CD4-positive, alpha-beta memory T cell (primary cell): Measurements from ENCODE around the gene PLA2G5. TPM values are rescaled to one million over a fixed set of nuclear protein-coding genes. Genes with fewer than 3 reads are reported as not detected.
"Not testable (repeated sequence)": the region's sequence is repeated elsewhere in the genome, so short reads cannot be mapped to it uniquely, and the experiment has no call there.

Source experiments
- CTCF ChIA-PET: fragments of 350-600 bp; sonication (Branson Sonifier 250); formaldehyde crosslinking; loops from one replicate; lab custom pipeline; 2021; ENCODE audit warnings: inconsistent platforms; ENCODE audit not compliant: partially characterized antibody; lab: Charles Lee
- POLR2A ChIA-PET: fragments of 350-600 bp; sonication (Branson Sonifier 250); formaldehyde crosslinking; loops from one replicate; lab custom pipeline; 2021; ENCODE audit not compliant: partially characterized antibody; lab: Charles Lee
- DNase-seq, 5 donors: peaks; one replicate each; pipeline versions ENCODE4 v3.0.0 to v3.0.0-alpha.2; 2020 to 2022; ENCODE audit warnings: mixed read lengths in 1 of 5
- H3K27ac ChIP-seq: one replicate; pipeline ENCODE4 v1.7.0; 2013; ENCODE audit warnings: low read depth, low read length
- H3K27me3 ChIP-seq: 2 replicates; pipeline ENCODE4 v1.7.0; 2013; ENCODE audit warnings: mild to moderate bottlenecking, low read length, moderate library complexity; ENCODE audit not compliant: insufficient read depth
- H3K36me3 ChIP-seq: 2 replicates; pipeline ENCODE4 v1.7.0; 2013; ENCODE audit warnings: mild to moderate bottlenecking, low read length, moderate library complexity; ENCODE audit not compliant: insufficient read depth
- H3K4me1 ChIP-seq: 2 replicates; pipeline ENCODE4 v1.7.0; 2013; ENCODE audit warnings: mild to moderate bottlenecking, low read length, moderate library complexity; ENCODE audit not compliant: insufficient read depth
- H3K4me3 ChIP-seq, 2 donors: one replicate each; pipeline ENCODE4 v1.7.0; 2013; ENCODE audit warnings: low read length in 2 of 2, mild to moderate bottlenecking in 1 of 2
- H3K9me3 ChIP-seq, 2 donors: one replicate each; pipeline ENCODE4 v1.7.0; 2013; ENCODE audit warnings: low read length in 2 of 2, control low read depth in 1 of 2; ENCODE audit not compliant: control insufficient read depth in 1 of 2
- H3K27ac Mint-ChIP-seq, 7 donors: one replicate each; pipeline ENCODE4 v1.8.0; 2020 to 2021; ENCODE audit warnings: mixed read lengths in 7 of 7, mild to moderate bottlenecking in 6 of 7, inconsistent platforms in 3 of 7, moderate library complexity in 3 of 7
- H3K27me3 Mint-ChIP-seq, 2 donors: one replicate each; pipeline ENCODE4 v1.8.0; 2020 to 2021; ENCODE audit warnings: mixed read lengths in 2 of 2
- H3K36me3 Mint-ChIP-seq, 2 donors: one replicate each; pipeline ENCODE4 v1.8.0; 2020 to 2021; ENCODE audit warnings: mixed read lengths in 2 of 2, inconsistent platforms in 1 of 2, mild to moderate bottlenecking in 1 of 2
- H3K4me1 Mint-ChIP-seq, 4 donors: one replicate each; pipeline ENCODE4 v1.8.0; 2020 to 2021; ENCODE audit warnings: mixed read lengths in 4 of 4, mild to moderate bottlenecking in 1 of 4
- H3K4me3 Mint-ChIP-seq, 8 donors: one replicate each; pipeline ENCODE4 v1.8.0; 2020 to 2021; ENCODE audit warnings: mixed read lengths in 8 of 8, mild to moderate bottlenecking in 7 of 8, moderate library complexity in 6 of 8, inconsistent platforms in 3 of 8
- H3K9me3 Mint-ChIP-seq, 8 donors: one replicate each; pipeline ENCODE4 v1.8.0; 2020 to 2021; ENCODE audit warnings: mixed read lengths in 8 of 8, mild to moderate bottlenecking in 5 of 8, inconsistent platforms in 3 of 8, moderate library complexity in 1 of 8
- intact Hi-C: fragments of 100-400 bp; cut with micrococcal nuclease; formaldehyde crosslinking; loops from one replicate; pipeline ENCODE4 v1.15.1; 2023
- polyA plus RNA-seq, 2 donors: library from polyadenylated mRNA; unstranded; fragments of 300-500 nt; fragmentation: Illumina TruSeq; gene quantifications; one replicate each; pipeline ENCODE4 v1.2.3, GENCODE V29; 2021
- total RNA-seq, 2 experiments: library from RNA; stranded (reverse); gene quantifications; one replicate each; pipeline ENCODE4 v1.2.3, GENCODE V29; 2021

The PLA2G5 gene
- total and polyA plus RNA-seq, 4 experiments from 2014 or later, result not detected

GRCh38 chr1:20051218-20051829 lies 18.7 kb upstream of the PLA2G5 start:
- Histone ChIP-seq H3K36me3 (no peaks in the 10 kb centered on the region), H3K4me3 (no peak overlapping the region), H3K9me3 (no peaks in the 10 kb centered on the region), H3K27me3 (no peaks in the 10 kb centered on the region), H3K27ac (no peak overlapping the region), H3K4me1 (no peaks in the 10 kb centered on the region)
- no peak overlapping the region for H3K4me3 Mint-ChIP-seq
- intact Hi-C loops, result no loop called here
- no peak for DNase-seq
- peaks cover 0 to 34% (median 25%) of the 10 kb centered on the region in 8 donors for H3K9me3 Mint-ChIP-seq
- H3K27ac Mint-ChIP-seq, result no peak overlapping the region
- H3K27me3 Mint-ChIP-seq, result peaks cover under 1 to 3% of the 10 kb centered on the region in 2 donors
- CTCF ChIA-PET, result no interaction called here
- H3K36me3 Mint-ChIP-seq, result peaks cover 2 to 3% of the 10 kb centered on the region in 2 donors
- POLR2A ChIA-PET, result no interaction called here
- H3K4me1 Mint-ChIP-seq, result no peaks in the 10 kb centered on the region

- H3K4me1 Mint-ChIP-seq, result no peaks in the 10 kb centered on the region
- no peak for DNase-seq
- POLR2A ChIA-PET, result no interaction called here
- peaks cover 2 to 3% of the 10 kb centered on the region in 2 donors for H3K36me3 Mint-ChIP-seq
- H3K9me3 Mint-ChIP-seq, result peaks cover 0 to 34% (median 25%) of the 10 kb centered on the region in 8 donors
- H3K27ac Mint-ChIP-seq, result no peak overlapping the region
- Histone ChIP-seq H3K4me1 (no peaks in the 10 kb centered on the region), H3K36me3 (no peaks in the 10 kb centered on the region), H3K27me3 (no peaks in the 10 kb centered on the region), H3K4me3 (no peak overlapping the region), H3K9me3 (no peaks in the 10 kb centered on the region), H3K27ac (no peak overlapping the region)
- intact Hi-C loops, result no loop called here
- no peak overlapping the region for H3K4me3 Mint-ChIP-seq
- CTCF ChIA-PET, result no interaction called here
- peaks cover 2 to 3% of the 10 kb centered on the region in 2 donors for H3K27me3 Mint-ChIP-seq
Measured at GRCh38 chr1:20052386-20052785, 17.6 kb upstream of the PLA2G5 start.

- H3K36me3 Mint-ChIP-seq, result no peaks in the 10 kb centered on the region
- H3K27ac Mint-ChIP-seq, result peak overlapping the region in 1 of 7 donors; percentile 69
- H3K27me3 Mint-ChIP-seq, result peaks cover 2% of the 10 kb centered on the region in 2 donors
- H3K4me1 Mint-ChIP-seq, result peaks cover 25 to 42% (median 32%) of the 10 kb centered on the region in 4 donors
- Histone ChIP-seq H3K27me3 (no peaks in the 10 kb centered on the region), H3K36me3 (no peaks in the 10 kb centered on the region), H3K4me3 (no peak overlapping the region), H3K27ac (no peak overlapping the region), H3K9me3 (no peaks in the 10 kb centered on the region), H3K4me1 (peaks cover 30% of the 10 kb centered on the region)
- DNase-seq, result no peak
- peaks cover 0 to 7% (median under 1%) of the 10 kb centered on the region in 8 donors for H3K9me3 Mint-ChIP-seq
- POLR2A ChIA-PET, result no interaction called here
- intact Hi-C loops, result no loop called here
- H3K4me3 Mint-ChIP-seq, result peak overlapping the region in 1 of 8 donors; percentile 67
- CTCF ChIA-PET, result interaction anchor here (0.7 to 1.6 kb wide), 4 partner anchors 8 to 155 kb away, joined by 3 to 6 read pairs (median 4); no protein-coding TSS in a partner anchor
Measured at GRCh38 chr1:20057886-20058420, 12.0 kb upstream of the PLA2G5 start.

- ChIA-PET CTCF (interaction anchor here (0.6 to 1.6 kb wide), 4 partner anchors 73 to 154 kb away, joined by 3 to 6 read pairs (median 4); no protein-coding TSS in a partner anchor), POLR2A (no interaction called here)
- intact Hi-C loops, result no loop called here
- Mint-ChIP-seq H3K36me3 (no peaks in the 10 kb centered on the region), H3K27me3 (peaks cover 2% of the 10 kb centered on the region in 2 donors), H3K27ac (peak overlapping the region; percentile 0 to 76 (median 62)), H3K4me3 (peak overlapping the region in 6 of 8 donors; percentile 15 to 72 (median 40)), H3K4me1 (peaks cover 25 to 42% (median 32%) of the 10 kb centered on the region in 4 donors), H3K9me3 (peaks cover 0 to 3% (median 0%) of the 10 kb centered on the region in 8 donors)
- Histone ChIP-seq H3K4me3 (no peak overlapping the region), H3K4me1 (peaks cover 30% of the 10 kb centered on the region), H3K36me3 (no peaks in the 10 kb centered on the region), H3K27ac (no peak overlapping the region), H3K27me3 (no peaks in the 10 kb centered on the region), H3K9me3 (no peaks in the 10 kb centered on the region)
- peak in 4 of 5 donors; percentile 6 to 22 (median 18) for DNase-seq
Measured at GRCh38 chr1:20058531-20058930, 11.5 kb upstream of the PLA2G5 start.

- POLR2A ChIA-PET, result no interaction called here
- no peaks in the 10 kb centered on the region for H3K36me3 Mint-ChIP-seq
- no peak overlapping the region for H3K4me3 ChIP-seq
- H3K4me3 Mint-ChIP-seq, result peak overlapping the region in 5 of 8 donors; percentile 24 to 72 (median 36)
- DNase-seq, result no peak
- peaks cover 2% of the 10 kb centered on the region in 2 donors for H3K27me3 Mint-ChIP-seq
- peaks cover 25 to 42% (median 32%) of the 10 kb centered on the region in 4 donors for H3K4me1 Mint-ChIP-seq
- H3K36me3 ChIP-seq, result no peaks in the 10 kb centered on the region
- H3K27me3 ChIP-seq, result no peaks in the 10 kb centered on the region
- no peaks in the 10 kb centered on the region for H3K9me3 Mint-ChIP-seq
- H3K9me3 ChIP-seq, result no peaks in the 10 kb centered on the region
- intact Hi-C loops, result no loop called here
- CTCF ChIA-PET, result interaction anchor here (1.3 kb wide), 1 partner anchor 92 kb away, joined by 3 read pairs; no protein-coding TSS in a partner anchor
- H3K4me1 ChIP-seq, result peaks cover 30% of the 10 kb centered on the region
- no peak overlapping the region for H3K27ac ChIP-seq
- peak overlapping the region in 3 of 7 donors; percentile 8 to 70 (median 31) for H3K27ac Mint-ChIP-seq
Measured at GRCh38 chr1:20059847-20060246, 10.1 kb upstream of the PLA2G5 start.

- H3K27me3 ChIP-seq, H3K36me3 ChIP-seq, H3K9me3 ChIP-seq, H3K27me3 Mint-ChIP-seq, H3K27ac Mint-ChIP-seq, H3K36me3 Mint-ChIP-seq, DNase-seq, H3K4me3 ChIP-seq, POLR2A ChIA-PET, intact Hi-C loops, H3K9me3 Mint-ChIP-seq, H3K27ac ChIP-seq, CTCF ChIA-PET: not testable (repeated sequence)
- peaks cover 25 to 42% (median 32%) of the 10 kb centered on the region in 4 donors for H3K4me1 Mint-ChIP-seq
- peaks cover 30% of the 10 kb centered on the region for H3K4me1 ChIP-seq
- H3K4me3 Mint-ChIP-seq, result peak overlapping the region in 1 of 8 donors; percentile 49
Measured at GRCh38 chr1:20060791-20061190, 9.2 kb upstream of the PLA2G5 start.

GRCh38 chr1:20061866-20062265 lies 8.1 kb upstream of the PLA2G5 start:
- no peaks in the 10 kb centered on the region for H3K9me3 Mint-ChIP-seq
- peaks cover 30% of the 10 kb centered on the region for H3K4me1 ChIP-seq
- no peaks in the 10 kb centered on the region for H3K27me3 ChIP-seq
- no peak for DNase-seq
- H3K36me3 Mint-ChIP-seq, result no peaks in the 10 kb centered on the region
- H3K27ac Mint-ChIP-seq, result no peak overlapping the region
- H3K4me3 Mint-ChIP-seq, result no peak overlapping the region
- H3K4me1 Mint-ChIP-seq, result peaks cover 25 to 42% (median 32%) of the 10 kb centered on the region in 4 donors
- ChIA-PET POLR2A (no interaction called here), CTCF (no interaction called here)
- no peak overlapping the region for H3K4me3 ChIP-seq
- intact Hi-C loops, result no loop called here
- no peaks in the 10 kb centered on the region for H3K9me3 ChIP-seq
- no peaks in the 10 kb centered on the region for H3K36me3 ChIP-seq
- no peak overlapping the region for H3K27ac ChIP-seq
- H3K27me3 Mint-ChIP-seq, result no peaks in the 10 kb centered on the region
